Gastrocnemius medialis (tissue), 4 donors: ENCODE results near the gene AGBL1.

Experiments
- POLR2A ChIP-seq, 2 donors: fragments of 450-650 bp; IDR thresholded peaks; one replicate each; pipeline ENCODE4 v1.6.1; 2017; ENCODE audit warnings: antibody characterized with exemption in 2 of 2, mild to moderate bottlenecking in 2 of 2, moderate library complexity in 2 of 2
- TF ChIP-seq, protein P1 (sequence below), 5 experiments: fragments of 450-650 bp in 3 of 5; fragments of 200-600 bp in 2 of 5; sonication (generic) in 2 of 5; IDR thresholded peaks in 4 of 5; conservative IDR thresholded peaks in 1 of 5; 1 replicate in 4 of 5; 2 replicates in 1 of 5; pipeline ENCODE4 v1.5.1; 2016 to 2019; ENCODE audit warnings: antibody characterized with exemption in 5 of 5, mild to moderate bottlenecking in 3 of 5, moderate library complexity in 3 of 5

DNA sequence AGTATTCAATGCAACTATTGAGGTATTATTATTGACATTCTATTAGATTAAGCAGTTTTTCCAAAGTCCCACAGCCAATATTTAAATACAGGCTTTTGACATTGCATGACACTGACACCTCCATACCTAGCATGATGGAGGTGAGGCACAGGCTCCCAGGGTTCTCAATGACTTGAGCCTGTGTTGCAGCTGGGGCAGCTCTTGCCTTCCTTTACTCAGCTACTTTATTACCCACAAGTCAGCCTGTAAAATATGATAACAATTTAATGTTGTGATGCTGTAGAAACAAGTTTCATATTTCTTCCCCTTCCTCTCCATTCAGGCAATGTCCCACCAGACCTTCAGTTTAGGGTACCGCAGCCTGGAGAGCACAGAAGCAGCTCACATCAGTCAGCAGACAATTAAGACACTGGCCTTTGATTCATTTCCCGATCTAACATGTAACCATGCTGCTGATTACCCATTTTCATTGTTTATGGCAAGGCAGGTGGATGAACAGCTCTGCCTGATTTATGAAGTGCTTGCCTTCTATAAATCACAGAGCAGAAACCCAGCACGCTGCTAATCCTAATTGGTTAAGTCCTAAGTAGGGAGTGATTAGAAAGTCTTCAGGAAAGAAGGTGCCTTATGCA, 826.1 kb downstream of the AGBL1 start:
- TF ChIP-seq POLR2A (IDR thresholded peaks at IDR 0.05) = no peak
- TF ChIP-seq, protein P1, sequence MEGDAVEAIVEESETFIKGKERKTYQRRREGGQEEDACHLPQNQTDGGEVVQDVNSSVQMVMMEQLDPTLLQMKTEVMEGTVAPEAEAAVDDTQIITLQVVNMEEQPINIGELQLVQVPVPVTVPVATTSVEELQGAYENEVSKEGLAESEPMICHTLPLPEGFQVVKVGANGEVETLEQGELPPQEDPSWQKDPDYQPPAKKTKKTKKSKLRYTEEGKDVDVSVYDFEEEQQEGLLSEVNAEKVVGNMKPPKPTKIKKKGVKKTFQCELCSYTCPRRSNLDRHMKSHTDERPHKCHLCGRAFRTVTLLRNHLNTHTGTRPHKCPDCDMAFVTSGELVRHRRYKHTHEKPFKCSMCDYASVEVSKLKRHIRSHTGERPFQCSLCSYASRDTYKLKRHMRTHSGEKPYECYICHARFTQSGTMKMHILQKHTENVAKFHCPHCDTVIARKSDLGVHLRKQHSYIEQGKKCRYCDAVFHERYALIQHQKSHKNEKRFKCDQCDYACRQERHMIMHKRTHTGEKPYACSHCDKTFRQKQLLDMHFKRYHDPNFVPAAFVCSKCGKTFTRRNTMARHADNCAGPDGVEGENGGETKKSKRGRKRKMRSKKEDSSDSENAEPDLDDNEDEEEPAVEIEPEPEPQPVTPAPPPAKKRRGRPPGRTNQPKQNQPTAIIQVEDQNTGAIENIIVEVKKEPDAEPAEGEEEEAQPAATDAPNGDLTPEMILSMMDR (IDR thresholded peaks at IDR 0.05 in 4 of 5, conservative IDR thresholded peaks at IDR 0.05 in 1 of 5) = no peak
